Fibroblast of lung (primary cell): ENCODE measurements around the gene ADGRA3. TPM values are rescaled to one million over a fixed set of nuclear protein-coding genes. Genes with fewer than 3 reads are reported as not detected.

Experiments
- DNase-seq, 2 donors: peaks; one replicate each; pipeline versions ENCODE4 v3.0.0 to v3.0.0-alpha.2; 2010; ENCODE audit warnings: low read depth in 2 of 2
- H2AFZ ChIP-seq: 2 replicates; pipeline ENCODE4 v1.5.1; 2012; ENCODE audit warnings: low read length, control low read depth, inconsistent platforms
- H3K27ac ChIP-seq: 2 replicates; pipeline ENCODE4 v1.5.1; 2011; ENCODE audit warnings: low read length, control low read depth; ENCODE audit not compliant: insufficient read depth
- H3K27me3 ChIP-seq: 2 replicates; pipeline ENCODE4 v1.5.1; 2011; ENCODE audit warnings: mild to moderate bottlenecking, low read length; ENCODE audit not compliant: control insufficient read depth, insufficient read depth
- H3K36me3 ChIP-seq: 2 replicates; pipeline ENCODE4 v1.5.1; 2011; ENCODE audit warnings: low read length; ENCODE audit not compliant: control insufficient read depth, insufficient read depth
- H3K4me1 ChIP-seq: 2 replicates; pipeline ENCODE4 v1.5.1; 2011; ENCODE audit warnings: low read length; ENCODE audit not compliant: control insufficient read depth, insufficient read depth; ENCODE audit errors: extremely low read depth
- H3K4me2 ChIP-seq: 2 replicates; pipeline ENCODE4 v1.5.1; 2011; ENCODE audit warnings: low read length, control low read depth; ENCODE audit not compliant: insufficient read depth; ENCODE audit errors: extremely low read depth
- H3K4me3 ChIP-seq, 4 experiments: fragments of 200-600 bp in 1 of 4; sonication (generic) in 1 of 4; replicated peaks in 1 of 4; 2 replicates each; pipeline ENCODE4 v1.5.1; 2011 to 2016; ENCODE audit warnings: low read length in 4 of 4, low read depth in 3 of 4, mild to moderate bottlenecking in 3 of 4, control low read depth in 2 of 4, inconsistent platforms in 1 of 4, mixed read lengths in 1 of 4; ENCODE audit not compliant: insufficient read depth in 1 of 4; ENCODE audit errors: control extremely low read depth in 1 of 4
- H3K79me2 ChIP-seq: 2 replicates; pipeline ENCODE4 v1.5.1; 2012; ENCODE audit warnings: mild to moderate bottlenecking, low read length, inconsistent platforms; ENCODE audit not compliant: control insufficient read depth, insufficient read depth
- H3K9ac ChIP-seq: 2 replicates; pipeline ENCODE4 v1.5.1; 2011; ENCODE audit warnings: mild to moderate bottlenecking, low read length, control low read depth; ENCODE audit not compliant: insufficient read depth
- H3K9me3 ChIP-seq: 2 replicates; pipeline ENCODE4 v1.5.1; 2012; ENCODE audit warnings: low read depth, low read length; ENCODE audit not compliant: control insufficient read depth, insufficient read depth
- H4K20me1 ChIP-seq: 2 replicates; pipeline ENCODE4 v1.5.1; 2011; ENCODE audit warnings: low read length; ENCODE audit not compliant: control insufficient read depth, insufficient read depth; ENCODE audit errors: extremely low read depth
- CTCF ChIP-seq, 2 donors: IDR thresholded peaks in 1 of 2; conservative IDR thresholded peaks in 1 of 2; 1 replicate in 1 of 2; 2 replicates in 1 of 2; pipeline ENCODE4 v1.5.1; 2011 to 2012; ENCODE audit warnings: low read length in 2 of 2, control low read depth in 1 of 2, inconsistent platforms in 1 of 2, low read depth in 1 of 2, mild to moderate bottlenecking in 1 of 2
- EZH2 ChIP-seq: IDR thresholded peaks from 2 replicates; pipeline ENCODE4 v1.5.1; 2012; ENCODE audit warnings: low read length, control low read depth, mild to moderate bottlenecking; ENCODE audit errors: missing control alignments
- polyA plus RNA-seq, 2 donors: library from polyadenylated mRNA; depleted of rRNA in 1 of 2; stranded (reverse) in 1 of 2; unstranded in 1 of 2; fragments of >200 nt; gene quantifications; 2 replicates each; pipeline ENCODE4 v1.2.1, GENCODE V29; 2011 to 2012; ENCODE audit warnings: missing spikeins in 1 of 2
- total RNA-seq: library from RNA; depleted of rRNA; stranded (reverse); fragments of >200 nt; gene quantifications from 2 replicates; pipeline ENCODE4 v1.2.1, GENCODE V29; 2014

The ADGRA3 gene
- total and polyA plus RNA-seq, 2 donors (not counting 1 experiment from before 2014, with no cell fraction given), result 13.0 to 15.2 TPM

- no peak overlapping the region for H2AFZ ChIP-seq
- peak in 1 of 2 donors; percentile 18 for DNase-seq
- H3K9ac ChIP-seq, result no peak overlapping the region
These were observed 15.6 kb upstream of the ADGRA3 start for GRCh38 chr4:22531311-22532019.

GRCh38 chr4:22524895-22525294 is 9.0 kb upstream of the ADGRA3 start:
- Histone ChIP-seq H2AFZ (no peak overlapping the region), H3K4me3 (no peak overlapping the region), H3K9ac (no peak overlapping the region), H3K27me3 (no peaks in the 10 kb centered on the region), H3K79me2 (no peaks in the 10 kb centered on the region), H3K27ac (no peak overlapping the region), H3K36me3 (no peaks in the 10 kb centered on the region), H3K4me2 (no peak overlapping the region), H3K4me1 (no peaks in the 10 kb centered on the region), H4K20me1 (no peaks in the 10 kb centered on the region), H3K9me3 (no peaks in the 10 kb centered on the region)
- TF ChIP-seq EZH2, result no peak
- no peak for TF ChIP-seq CTCF (conservative IDR thresholded peaks at IDR 0.05 in 1 of 2, IDR thresholded peaks at IDR 0.05 in 1 of 2; ENCODE audit: low read depth in 1 of 2, low read length in 2 of 2)
- no peak for DNase-seq

More at GRCh38 chr4:22531311-22532019, 15.6 kb upstream of the ADGRA3 start:
- Histone ChIP-seq H3K4me3 (no peak overlapping the region), H3K27ac (no peak overlapping the region), H3K36me3 (no peaks in the 10 kb centered on the region), H3K27me3 (no peaks in the 10 kb centered on the region), H3K9me3 (no peaks in the 10 kb centered on the region), H3K79me2 (no peaks in the 10 kb centered on the region), H4K20me1 (no peaks in the 10 kb centered on the region), H3K4me1 (no peaks in the 10 kb centered on the region), H3K4me2 (no peak overlapping the region)
- TF ChIP-seq CTCF (conservative IDR thresholded peaks at IDR 0.05 in 1 of 2, IDR thresholded peaks at IDR 0.05 in 1 of 2; ENCODE audit: low read depth in 1 of 2, low read length in 2 of 2) (no peak), EZH2 (no peak)

GRCh38 chr4:22522706-22523501 is 7.0 kb upstream of the ADGRA3 start:
- no peak for DNase-seq
- no peak overlapping the region for H2AFZ ChIP-seq
- TF ChIP-seq CTCF (conservative IDR thresholded peaks at IDR 0.05 in 1 of 2, IDR thresholded peaks at IDR 0.05 in 1 of 2; ENCODE audit: low read depth in 1 of 2, low read length in 2 of 2) (no peak), EZH2 (no peak)
- H3K79me2 ChIP-seq, result no peaks in the 10 kb centered on the region
- no peaks in the 10 kb centered on the region for H3K9me3 ChIP-seq
- H3K9ac ChIP-seq, result no peak overlapping the region
- H4K20me1 ChIP-seq, result no peaks in the 10 kb centered on the region
- H3K27ac ChIP-seq, result no peak overlapping the region
- no peaks in the 10 kb centered on the region for H3K36me3 ChIP-seq
- H3K4me1 ChIP-seq, result no peaks in the 10 kb centered on the region
- no peak overlapping the region for H3K4me2 ChIP-seq
- no peaks in the 10 kb centered on the region for H3K27me3 ChIP-seq
- H3K4me3 ChIP-seq, result no peak overlapping the region
